HEK293 (cell line): ENCODE results near the gene MRPL30.

ENCODE experiments used
- CTCF ChIA-PET: fragments of 350-600 bp; formaldehyde crosslinking; extraction: SDS; loops from one replicate; lab custom pipeline; 2021; ENCODE audit warnings: antibody characterized with exemption; lab: Yijun Ruan, JAX
- POLR2A ChIA-PET: fragments of 300-600 bp; formaldehyde crosslinking; extraction: SDS; loops from one replicate; lab custom pipeline; 2020; ENCODE audit warnings: antibody characterized with exemption, inconsistent platforms; lab: Yijun Ruan, JAX
- H3K27ac ChIP-seq: fragments of 200-500 bp; sonication (Bioruptor generic); 2 replicates; pipeline ENCODE4 v1.5.1; 2014; ENCODE audit warnings: low read depth, low read length, control low read depth, inconsistent platforms; ENCODE audit errors: extremely low read depth
- H3K36me3 ChIP-seq, 2 experiments: fragments of 200-500 bp in 1 of 2; sonication (Bioruptor generic) in 1 of 2; 1 replicate in 1 of 2; 2 replicates in 1 of 2; pipeline ENCODE4 v1.5.1; 2014 to 2017; ENCODE audit warnings: inconsistent platforms in 2 of 2, low read length in 2 of 2; ENCODE audit not compliant: control insufficient read depth in 2 of 2, insufficient read depth in 1 of 2
- H3K4me1 ChIP-seq: fragments of 200-500 bp; sonication (Bioruptor generic); 2 replicates; pipeline ENCODE4 v1.5.1; 2014; ENCODE audit warnings: mild to moderate bottlenecking, low read length, inconsistent platforms; ENCODE audit not compliant: control insufficient read depth, insufficient read depth
- H3K4me3 ChIP-seq: 2 replicates; pipeline ENCODE4 v1.5.1; 2011; ENCODE audit warnings: low read depth, mild to moderate bottlenecking, control low read depth, low read length, moderate library complexity
- H3K9me3 ChIP-seq: fragments of 200-500 bp; sonication (Bioruptor generic); 2 replicates; pipeline ENCODE4 v1.5.1; 2014; ENCODE audit warnings: low read depth, low read length, inconsistent platforms; ENCODE audit not compliant: control insufficient read depth, insufficient read depth
- HOXD13 ChIP-seq: sonication (generic); formaldehyde crosslinking; IDR thresholded peaks from 2 replicates; pipeline ENCODE4 v1.8.0; 2022; ENCODE audit warnings: missing genetic modification reagents, borderline replicate concordance
- MYNN ChIP-seq: fragments of 450-650 bp; formaldehyde crosslinking; IDR thresholded peaks from 2 replicates; pipeline ENCODE4 v1.5.1; 2016; ENCODE audit warnings: missing biosample characterization, missing genetic modification characterization, borderline replicate concordance
- OVOL3 ChIP-seq: fragments of 450-650 bp; formaldehyde crosslinking; IDR thresholded peaks from 2 replicates; pipeline ENCODE4 v1.5.1; 2016; ENCODE audit warnings: missing biosample characterization, missing genetic modification characterization
- TCF7L2 ChIP-seq: IDR thresholded peaks from 2 replicates; pipeline ENCODE4 v1.6.1; 2011; ENCODE audit warnings: low read depth, mild to moderate bottlenecking, inconsistent platforms, low read length, moderate library complexity, borderline replicate concordance
- YY1 ChIP-seq: fragments of 450-650 bp; formaldehyde crosslinking; IDR thresholded peaks from 2 replicates; pipeline ENCODE4 v1.5.1; 2018; ENCODE audit warnings: missing biosample characterization, missing genetic modification characterization
- ZBTB8A ChIP-seq: fragments of 450-650 bp; formaldehyde crosslinking; IDR thresholded peaks from 2 replicates; pipeline ENCODE4 v1.5.1; 2016; ENCODE audit warnings: missing biosample characterization, missing genetic modification characterization
- ZNF132 ChIP-seq: fragments of 450-650 bp; formaldehyde crosslinking; IDR thresholded peaks from 2 replicates; pipeline ENCODE4 v1.5.1; 2017; ENCODE audit warnings: missing biosample characterization, missing genetic modification characterization, borderline replicate concordance
- ZNF155 ChIP-seq: fragments of 450-650 bp; formaldehyde crosslinking; IDR thresholded peaks from 2 replicates; pipeline ENCODE4 v1.5.1; 2016; ENCODE audit warnings: missing biosample characterization, missing genetic modification characterization
- ZNF248 ChIP-seq: fragments of 450-650 bp; formaldehyde crosslinking; IDR thresholded peaks from 2 replicates; pipeline ENCODE4 v1.5.1; 2017; ENCODE audit warnings: missing biosample characterization, missing genetic modification characterization
- ZNF266 ChIP-seq: fragments of 450-650 bp; formaldehyde crosslinking; IDR thresholded peaks from 2 replicates; pipeline ENCODE4 v1.5.1; 2016; ENCODE audit warnings: missing biosample characterization, missing genetic modification characterization, low read depth
- ZNF426 ChIP-seq: fragments of 450-650 bp; formaldehyde crosslinking; IDR thresholded peaks from 2 replicates; pipeline ENCODE4 v1.5.1; 2017; ENCODE audit warnings: missing biosample characterization, missing genetic modification characterization, mild to moderate bottlenecking, inconsistent platforms, moderate library complexity
- ZNF548 ChIP-seq: fragments of 450-650 bp; formaldehyde crosslinking; IDR thresholded peaks from 2 replicates; pipeline ENCODE4 v1.5.1; 2016; ENCODE audit warnings: missing biosample characterization, missing genetic modification characterization
- ZNF626 ChIP-seq: fragments of 450-650 bp; sonication (Bioruptor Pico); formaldehyde crosslinking; IDR thresholded peaks from 2 replicates; pipeline ENCODE4 v1.5.1; 2018; ENCODE audit warnings: missing biosample characterization, missing genetic modification characterization, inconsistent platforms
- ZNF776 ChIP-seq: fragments of 450-650 bp; formaldehyde crosslinking; IDR thresholded peaks from 2 replicates; pipeline ENCODE4 v1.5.0; 2017; ENCODE audit warnings: missing biosample characterization, missing genetic modification characterization, borderline replicate concordance
- ZNF777 ChIP-seq: fragments of 450-650 bp; formaldehyde crosslinking; IDR thresholded peaks from 2 replicates; pipeline ENCODE4 v1.5.1; 2017; ENCODE audit warnings: missing biosample characterization, missing genetic modification characterization, borderline replicate concordance
- ZNF837 ChIP-seq: fragments of 450-650 bp; formaldehyde crosslinking; IDR thresholded peaks from 2 replicates; pipeline ENCODE4 v1.5.1; 2016; ENCODE audit warnings: missing biosample characterization, missing genetic modification characterization
- TF ChIP-seq, protein P1 (sequence below): fragments of 450-650 bp; formaldehyde crosslinking; IDR thresholded peaks from 2 replicates; pipeline ENCODE4 v1.5.1; 2017; ENCODE audit warnings: missing biosample characterization, missing genetic modification characterization
- TF ChIP-seq, protein P2 (sequence below): fragments of 450-650 bp; formaldehyde crosslinking; optimal IDR thresholded peaks from 2 replicates; pipeline ENCODE3; 2016; ENCODE audit warnings: missing biosample characterization, mild to moderate bottlenecking, missing genetic modification characterization
- TF ChIP-seq, protein P3 (sequence below): fragments of 450-650 bp; formaldehyde crosslinking; IDR thresholded peaks from 2 replicates; pipeline ENCODE4 v1.5.1; 2016; ENCODE audit warnings: missing biosample characterization, missing genetic modification characterization
- TF ChIP-seq, protein P4 (sequence below): fragments of 450-650 bp; formaldehyde crosslinking; IDR thresholded peaks from 2 replicates; pipeline ENCODE4 v1.5.1; 2016; ENCODE audit warnings: missing biosample characterization, missing genetic modification characterization
- TF ChIP-seq, protein P5 (sequence below): fragments of 450-650 bp; formaldehyde crosslinking; IDR thresholded peaks from 2 replicates; pipeline ENCODE4 v1.5.1; 2016; ENCODE audit warnings: missing biosample characterization, missing genetic modification characterization
- TF ChIP-seq, protein P6 (sequence below): fragments of 450-650 bp; formaldehyde crosslinking; IDR thresholded peaks from 2 replicates; pipeline ENCODE4 v1.5.1; 2017; ENCODE audit warnings: missing biosample characterization, missing genetic modification characterization

Gene MRPL30

DNA sequence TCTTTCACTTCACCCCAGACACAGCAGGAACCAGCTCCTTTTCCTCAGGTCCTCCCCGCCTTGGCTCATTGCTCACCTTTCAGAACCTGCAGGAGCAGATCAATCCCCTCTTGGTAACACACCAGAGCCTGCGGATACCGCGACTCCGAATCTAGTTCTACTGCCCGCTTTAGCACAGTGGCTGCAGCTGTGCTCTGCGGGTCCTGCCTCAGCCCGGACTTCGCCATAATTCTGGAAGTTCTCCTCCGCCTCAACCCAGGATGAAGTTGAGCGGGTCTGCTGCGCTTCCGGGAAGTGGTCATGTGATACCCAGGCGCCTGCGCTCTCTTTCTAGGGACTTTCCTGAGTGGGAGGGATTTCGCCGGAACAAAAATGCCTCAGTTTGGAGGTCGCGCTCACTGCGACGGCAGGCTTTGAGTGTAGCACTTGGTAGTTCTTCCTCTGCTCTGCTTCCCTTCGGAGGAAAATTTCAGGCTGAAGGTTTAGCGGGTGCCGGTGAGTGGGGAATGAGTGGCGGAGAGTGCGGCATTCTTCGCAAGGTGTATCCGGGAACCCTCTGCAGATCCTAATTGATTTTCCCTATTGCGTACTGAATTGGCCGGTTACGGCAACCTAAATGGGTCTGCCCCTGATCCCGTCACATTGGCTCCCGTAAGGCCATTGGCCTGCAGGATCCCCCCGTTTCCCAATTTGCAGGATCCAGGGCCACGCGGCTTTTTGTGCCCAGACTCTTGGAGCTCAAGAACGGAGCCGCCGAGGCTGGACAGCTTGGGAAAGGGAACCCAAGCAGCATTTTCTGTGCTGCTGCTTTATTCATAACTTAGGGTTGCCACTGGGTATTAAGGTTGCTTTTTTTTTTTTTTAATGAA lies at the start of gene MRPL30, which contains the start of gene MITD1:
MRPL30 (plus strand) TSS at position 430 of the 869 bp plus-strand sequence. CDS start 5,020 bp downstream, outside the sequence.
MITD1 (minus strand) TSS at position 304 of the 869 bp plus-strand sequence; CDS start at position 227, 77 bp downstream.
- Histone ChIP-seq H3K36me3 (no peaks in the 10 kb centered on the region), H3K27ac (peak within 1 kb of the TSS; percentile 55; the same call in 1 of the 2 replicates), H3K9me3 (no peaks in the 10 kb centered on the region), H3K4me3 (peak within 1 kb of the TSS; percentile 71), H3K4me1 (0 out of 2 replicates have a peak, but pooled peaks cover 2% of the 10 kb centered on the region)
- CTCF ChIA-PET = interaction anchor here (0.6 to 1.2 kb wide), 7 partner anchors 13 to 156 kb away, joined by 3 to 4 read pairs (median 3); partner anchors contain the start of gene EIF5B
- POLR2A ChIA-PET = interaction anchor here (1.2 to 2.9 kb wide), 6 partner anchors 14 to 156 kb away, joined by 3 to 32 read pairs (median 8); partner anchors contain the start of genes C2orf15, EIF5B, LIPT1 and TSGA10
- TF ChIP-seq HOXD13 (no peak), ZNF248 (tag by site-specific recombination) (no peak), YY1 (tag by site-specific recombination) (peak; percentile 60; the same call in 1 of the 2 replicates), ZNF777 (tag by site-specific recombination) (no peak), ZNF837 (tag by site-specific recombination) (no peak), ZNF155 (tag by site-specific recombination) (no peak), ZNF266 (no peak), TCF7L2 (no peak), OVOL3 (tag by site-specific recombination) (no peak), ZNF426 (tag by site-specific recombination) (no peak), ZNF548 (no peak), ZNF132 (no peak), ZNF626 (no peak), ZBTB8A (tag by site-specific recombination) (peak; percentile 46; the same call in 1 of the 2 replicates), MYNN (tag by site-specific recombination) (no peak), ZNF776 (tag by site-specific recombination) (no peak)
- TF ChIP-seq, protein P1, sequence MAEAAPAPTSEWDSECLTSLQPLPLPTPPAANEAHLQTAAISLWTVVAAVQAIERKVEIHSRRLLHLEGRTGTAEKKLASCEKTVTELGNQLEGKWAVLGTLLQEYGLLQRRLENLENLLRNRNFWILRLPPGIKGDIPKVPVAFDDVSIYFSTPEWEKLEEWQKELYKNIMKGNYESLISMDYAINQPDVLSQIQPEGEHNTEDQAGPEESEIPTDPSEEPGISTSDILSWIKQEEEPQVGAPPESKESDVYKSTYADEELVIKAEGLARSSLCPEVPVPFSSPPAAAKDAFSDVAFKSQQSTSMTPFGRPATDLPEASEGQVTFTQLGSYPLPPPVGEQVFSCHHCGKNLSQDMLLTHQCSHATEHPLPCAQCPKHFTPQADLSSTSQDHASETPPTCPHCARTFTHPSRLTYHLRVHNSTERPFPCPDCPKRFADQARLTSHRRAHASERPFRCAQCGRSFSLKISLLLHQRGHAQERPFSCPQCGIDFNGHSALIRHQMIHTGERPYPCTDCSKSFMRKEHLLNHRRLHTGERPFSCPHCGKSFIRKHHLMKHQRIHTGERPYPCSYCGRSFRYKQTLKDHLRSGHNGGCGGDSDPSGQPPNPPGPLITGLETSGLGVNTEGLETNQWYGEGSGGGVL (tag by site-specific recombination) = no peak
- TF ChIP-seq, protein P2, sequence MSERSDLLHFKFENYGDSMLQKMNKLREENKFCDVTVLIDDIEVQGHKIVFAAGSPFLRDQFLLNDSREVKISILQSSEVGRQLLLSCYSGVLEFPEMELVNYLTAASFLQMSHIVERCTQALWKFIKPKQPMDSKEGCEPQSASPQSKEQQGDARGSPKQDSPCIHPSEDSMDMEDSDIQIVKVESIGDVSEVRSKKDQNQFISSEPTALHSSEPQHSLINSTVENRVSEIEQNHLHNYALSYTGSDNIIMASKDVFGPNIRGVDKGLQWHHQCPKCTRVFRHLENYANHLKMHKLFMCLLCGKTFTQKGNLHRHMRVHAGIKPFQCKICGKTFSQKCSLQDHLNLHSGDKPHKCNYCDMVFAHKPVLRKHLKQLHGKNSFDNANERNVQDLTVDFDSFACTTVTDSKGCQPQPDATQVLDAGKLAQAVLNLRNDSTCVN (tag by site-specific recombination) = peak; percentile 46
- TF ChIP-seq, protein P3, sequence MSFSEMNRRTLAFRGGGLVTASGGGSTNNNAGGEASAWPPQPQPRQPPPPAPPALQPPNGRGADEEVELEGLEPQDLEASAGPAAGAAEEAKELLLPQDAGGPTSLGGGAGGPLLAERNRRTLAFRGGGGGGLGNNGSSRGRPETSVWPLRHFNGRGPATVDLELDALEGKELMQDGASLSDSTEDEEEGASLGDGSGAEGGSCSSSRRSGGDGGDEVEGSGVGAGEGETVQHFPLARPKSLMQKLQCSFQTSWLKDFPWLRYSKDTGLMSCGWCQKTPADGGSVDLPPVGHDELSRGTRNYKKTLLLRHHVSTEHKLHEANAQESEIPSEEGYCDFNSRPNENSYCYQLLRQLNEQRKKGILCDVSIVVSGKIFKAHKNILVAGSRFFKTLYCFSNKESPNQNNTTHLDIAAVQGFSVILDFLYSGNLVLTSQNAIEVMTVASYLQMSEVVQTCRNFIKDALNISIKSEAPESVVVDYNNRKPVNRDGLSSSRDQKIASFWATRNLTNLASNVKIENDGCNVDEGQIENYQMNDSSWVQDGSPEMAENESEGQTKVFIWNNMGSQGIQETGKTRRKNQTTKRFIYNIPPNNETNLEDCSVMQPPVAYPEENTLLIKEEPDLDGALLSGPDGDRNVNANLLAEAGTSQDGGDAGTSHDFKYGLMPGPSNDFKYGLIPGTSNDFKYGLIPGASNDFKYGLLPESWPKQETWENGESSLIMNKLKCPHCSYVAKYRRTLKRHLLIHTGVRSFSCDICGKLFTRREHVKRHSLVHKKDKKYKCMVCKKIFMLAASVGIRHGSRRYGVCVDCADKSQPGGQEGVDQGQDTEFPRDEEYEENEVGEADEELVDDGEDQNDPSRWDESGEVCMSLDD (tag by site-specific recombination) = 0 out of 2 replicates have a peak, but pooled peaks have one; percentile 42
- TF ChIP-seq, protein P4, sequence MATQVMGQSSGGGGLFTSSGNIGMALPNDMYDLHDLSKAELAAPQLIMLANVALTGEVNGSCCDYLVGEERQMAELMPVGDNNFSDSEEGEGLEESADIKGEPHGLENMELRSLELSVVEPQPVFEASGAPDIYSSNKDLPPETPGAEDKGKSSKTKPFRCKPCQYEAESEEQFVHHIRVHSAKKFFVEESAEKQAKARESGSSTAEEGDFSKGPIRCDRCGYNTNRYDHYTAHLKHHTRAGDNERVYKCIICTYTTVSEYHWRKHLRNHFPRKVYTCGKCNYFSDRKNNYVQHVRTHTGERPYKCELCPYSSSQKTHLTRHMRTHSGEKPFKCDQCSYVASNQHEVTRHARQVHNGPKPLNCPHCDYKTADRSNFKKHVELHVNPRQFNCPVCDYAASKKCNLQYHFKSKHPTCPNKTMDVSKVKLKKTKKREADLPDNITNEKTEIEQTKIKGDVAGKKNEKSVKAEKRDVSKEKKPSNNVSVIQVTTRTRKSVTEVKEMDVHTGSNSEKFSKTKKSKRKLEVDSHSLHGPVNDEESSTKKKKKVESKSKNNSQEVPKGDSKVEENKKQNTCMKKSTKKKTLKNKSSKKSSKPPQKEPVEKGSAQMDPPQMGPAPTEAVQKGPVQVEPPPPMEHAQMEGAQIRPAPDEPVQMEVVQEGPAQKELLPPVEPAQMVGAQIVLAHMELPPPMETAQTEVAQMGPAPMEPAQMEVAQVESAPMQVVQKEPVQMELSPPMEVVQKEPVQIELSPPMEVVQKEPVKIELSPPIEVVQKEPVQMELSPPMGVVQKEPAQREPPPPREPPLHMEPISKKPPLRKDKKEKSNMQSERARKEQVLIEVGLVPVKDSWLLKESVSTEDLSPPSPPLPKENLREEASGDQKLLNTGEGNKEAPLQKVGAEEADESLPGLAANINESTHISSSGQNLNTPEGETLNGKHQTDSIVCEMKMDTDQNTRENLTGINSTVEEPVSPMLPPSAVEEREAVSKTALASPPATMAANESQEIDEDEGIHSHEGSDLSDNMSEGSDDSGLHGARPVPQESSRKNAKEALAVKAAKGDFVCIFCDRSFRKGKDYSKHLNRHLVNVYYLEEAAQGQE (tag by site-specific recombination) = no peak
- TF ChIP-seq, protein P5, sequence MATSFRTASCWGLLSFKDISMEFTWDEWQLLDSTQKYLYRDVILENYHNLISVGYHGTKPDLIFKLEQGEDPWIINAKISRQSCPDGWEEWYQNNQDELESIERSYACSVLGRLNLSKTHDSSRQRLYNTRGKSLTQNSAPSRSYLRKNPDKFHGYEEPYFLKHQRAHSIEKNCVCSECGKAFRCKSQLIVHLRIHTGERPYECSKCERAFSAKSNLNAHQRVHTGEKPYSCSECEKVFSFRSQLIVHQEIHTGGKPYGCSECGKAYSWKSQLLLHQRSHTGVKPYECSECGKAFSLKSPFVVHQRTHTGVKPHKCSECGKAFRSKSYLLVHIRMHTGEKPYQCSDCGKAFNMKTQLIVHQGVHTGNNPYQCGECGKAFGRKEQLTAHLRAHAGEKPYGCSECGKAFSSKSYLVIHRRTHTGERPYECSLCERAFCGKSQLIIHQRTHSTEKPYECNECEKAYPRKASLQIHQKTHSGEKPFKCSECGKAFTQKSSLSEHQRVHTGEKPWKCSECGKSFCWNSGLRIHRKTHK (tag by site-specific recombination) = no peak
- TF ChIP-seq, protein P6, sequence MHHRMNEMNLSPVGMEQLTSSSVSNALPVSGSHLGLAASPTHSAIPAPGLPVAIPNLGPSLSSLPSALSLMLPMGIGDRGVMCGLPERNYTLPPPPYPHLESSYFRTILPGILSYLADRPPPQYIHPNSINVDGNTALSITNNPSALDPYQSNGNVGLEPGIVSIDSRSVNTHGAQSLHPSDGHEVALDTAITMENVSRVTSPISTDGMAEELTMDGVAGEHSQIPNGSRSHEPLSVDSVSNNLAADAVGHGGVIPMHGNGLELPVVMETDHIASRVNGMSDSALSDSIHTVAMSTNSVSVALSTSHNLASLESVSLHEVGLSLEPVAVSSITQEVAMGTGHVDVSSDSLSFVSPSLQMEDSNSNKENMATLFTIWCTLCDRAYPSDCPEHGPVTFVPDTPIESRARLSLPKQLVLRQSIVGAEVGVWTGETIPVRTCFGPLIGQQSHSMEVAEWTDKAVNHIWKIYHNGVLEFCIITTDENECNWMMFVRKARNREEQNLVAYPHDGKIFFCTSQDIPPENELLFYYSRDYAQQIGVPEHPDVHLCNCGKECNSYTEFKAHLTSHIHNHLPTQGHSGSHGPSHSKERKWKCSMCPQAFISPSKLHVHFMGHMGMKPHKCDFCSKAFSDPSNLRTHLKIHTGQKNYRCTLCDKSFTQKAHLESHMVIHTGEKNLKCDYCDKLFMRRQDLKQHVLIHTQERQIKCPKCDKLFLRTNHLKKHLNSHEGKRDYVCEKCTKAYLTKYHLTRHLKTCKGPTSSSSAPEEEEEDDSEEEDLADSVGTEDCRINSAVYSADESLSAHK (tag by site-specific recombination) = peak; percentile 49; the same call in 1 of the 2 replicates
